ENCODE data around the gene PAGE4. TPM values are rescaled to one million over a fixed set of nuclear protein-coding genes. Genes with fewer than 3 reads are reported as not detected.

Gene PAGE4
- total and polyA plus RNA-seq, 9 of the 15 experiments (the other 6 are each of a cell fraction or from before 2014, with no cell fraction given) = 0.99 to 8.0 (median 3.9) TPM

DNA sequence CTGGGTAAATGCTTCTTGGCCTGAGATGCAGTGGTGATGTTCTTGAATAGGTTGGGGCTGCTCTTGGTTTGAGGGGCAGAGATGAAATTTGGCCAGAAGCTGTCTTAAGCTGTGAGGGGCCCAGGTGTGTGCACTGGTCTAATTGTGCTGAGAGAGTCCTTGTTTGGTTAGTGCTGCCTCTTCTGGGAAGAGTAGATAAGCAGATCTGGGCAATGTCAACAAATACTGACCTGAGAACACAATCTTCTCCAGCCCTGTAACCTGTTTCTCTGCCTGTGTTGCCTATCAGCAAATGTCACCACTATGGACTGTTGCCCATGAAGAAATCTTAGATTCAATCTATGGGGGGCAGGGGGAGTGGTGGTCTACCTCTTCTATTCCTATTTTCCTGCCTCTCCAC, 33.0 kb downstream of the PAGE4 start (continued):
- TF ChIP-seq FOXA3 (CRISPR knock-in tag; conservative IDR thresholded peaks at IDR 0.05 in 1 of 2, IDR thresholded peaks at IDR 0.05 in 1 of 2) (peak in 1 of 2 experiments; percentile 61; a peak in 2 of 4 replicates), TEAD4 (IDR thresholded peaks at IDR 0.05; ENCODE audit: low read length) (peak; percentile 69), TEAD4 (CRISPR knock-in tag; IDR thresholded peaks at IDR 0.05; ENCODE audit: borderline replicate concordance) (no peak), E2F4 (CRISPR knock-in tag; IDR thresholded peaks at IDR 0.05; ENCODE audit: low read depth) (no peak), GABPB1 (CRISPR knock-in tag; IDR thresholded peaks at IDR 0.05) (no peak), CBFA2T3 (IDR thresholded peaks at IDR 0.05) (peak; percentile 86), KLF16 (IDR thresholded peaks at IDR 0.05) (peak; percentile 10; the same call in 1 of the 2 replicates), NONO (IDR thresholded peaks at IDR 0.05; ENCODE audit: low read depth in 2 of 2, low read length in 1 of 2) (no peak), GABPA (tag; conservative IDR thresholded peaks at IDR 0.05; ENCODE audit: low read depth) (no peak), ZNF316 (IDR thresholded peaks at IDR 0.05) (no peak), ZNF512 (tag; IDR thresholded peaks at IDR 0.05) (no peak), FOXA1 (IDR thresholded peaks at IDR 0.05; ENCODE audit: borderline replicate concordance) (no peak), ESRRB (CRISPR knock-in tag; IDR thresholded peaks at IDR 0.05; ENCODE audit: borderline replicate concordance) (no peak), NFIC (IDR thresholded peaks at IDR 0.05) (peak; percentile 58), ATF1 (CRISPR knock-in tag; IDR thresholded peaks at IDR 0.05) (no peak), ATF1 (tag; IDR thresholded peaks at IDR 0.05) (no peak), SMARCA5 (IDR thresholded peaks at IDR 0.05) (no peak), ZNF644 (tag; IDR thresholded peaks at IDR 0.05; ENCODE audit: low read depth) (no peak), POLR2AphosphoS5 (IDR thresholded peaks at IDR 0.05; ENCODE audit: control insufficient read depth, insufficient read depth, low read depth, low read length) (peak; percentile 31; the same call in 1 of the 2 replicates), TOE1 (IDR thresholded peaks at IDR 0.05; ENCODE audit: borderline replicate concordance) (no peak), TOE1 (CRISPR knock-in tag; IDR thresholded peaks at IDR 0.05; ENCODE audit: borderline replicate concordance, low read depth) (no peak)
- TF ChIP-seq, protein P1, sequence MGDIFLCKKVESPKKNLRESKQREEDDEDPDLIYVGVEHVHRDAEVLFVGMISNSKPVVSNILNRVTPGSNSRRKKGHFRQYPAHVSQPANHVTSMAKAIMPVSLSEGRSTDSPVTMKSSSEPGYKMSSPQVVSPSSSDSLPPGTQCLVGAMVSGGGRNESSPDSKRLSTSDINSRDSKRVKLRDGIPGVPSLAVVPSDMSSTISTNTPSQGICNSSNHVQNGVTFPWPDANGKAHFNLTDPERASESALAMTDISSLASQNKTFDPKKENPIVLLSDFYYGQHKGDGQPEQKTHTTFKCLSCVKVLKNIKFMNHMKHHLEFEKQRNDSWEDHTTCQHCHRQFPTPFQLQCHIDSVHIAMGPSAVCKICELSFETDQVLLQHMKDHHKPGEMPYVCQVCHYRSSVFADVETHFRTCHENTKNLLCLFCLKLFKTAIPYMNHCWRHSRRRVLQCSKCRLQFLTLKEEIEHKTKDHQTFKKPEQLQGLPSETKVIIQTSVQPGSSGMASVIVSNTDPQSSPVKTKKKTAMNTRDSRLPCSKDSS (IDR thresholded peaks at IDR 0.05; ENCODE audit: low read depth, partially characterized antibody) = no peak
